Measurements from ENCODE around the gene SBK2. TPM values are rescaled to one million over a fixed set of nuclear protein-coding genes. Genes with fewer than 3 reads are reported as not detected.

Gene SBK2
- total RNA-seq, 2 donors from 2014 or later = 111 to 172 TPM

GRCh38 chr19:55546011-55546410, 9.1 kb upstream of the SBK2 start:
- no peaks in the 10 kb centered on the region for H3K27me3 ChIP-seq
- no peaks in the 10 kb centered on the region for H3K36me3 ChIP-seq
- H3K9me3 ChIP-seq = no peaks in the 10 kb centered on the region
- TF ChIP-seq CTCF (IDR thresholded peaks at IDR 0.05) = no peak
- no peak for DNase-seq (ENCODE audit: low spot score)
- H3K4me1 ChIP-seq = peaks cover 0 to 46% of the 10 kb centered on the region in 2 donors
- H3K27ac ChIP-seq = peak overlapping the region; percentile 84 to 99
- peak overlapping the region; percentile 45 to 51 for H3K4me3 ChIP-seq

GRCh38 chr19:55545443-55545842, 8.5 kb upstream of the SBK2 start, which contains the start of gene SBK3:
Gene SBK3, minus strand, starts transcription at chr19:55545543. Its CDS starts 0 bp downstream, at chr19:55545543.
- peak within 1 kb of the TSS; percentile 45 to 51 for H3K4me3 ChIP-seq
- peaks cover 0 to 46% of the 10 kb centered on the region in 2 donors for H3K4me1 ChIP-seq
- peak within 1 kb of the TSS; percentile 84 to 99 for H3K27ac ChIP-seq
- no peaks in the 10 kb centered on the region for H3K27me3 ChIP-seq
- DNase-seq (ENCODE audit: low spot score) = no peak
- no peaks in the 10 kb centered on the region for H3K36me3 ChIP-seq
- no peaks in the 10 kb centered on the region for H3K9me3 ChIP-seq
- no peak for TF ChIP-seq CTCF (IDR thresholded peaks at IDR 0.05)

- H3K27me3 ChIP-seq = no peaks in the 10 kb centered on the region
- TF ChIP-seq CTCF (IDR thresholded peaks at IDR 0.05) = no peak
- H3K27ac ChIP-seq = peak overlapping the region; percentile 84 to 99
- no peaks in the 10 kb centered on the region for H3K9me3 ChIP-seq
- H3K4me1 ChIP-seq = peaks cover 0 to 41% of the 10 kb centered on the region in 2 donors
- H3K4me3 ChIP-seq = peak overlapping the region; percentile 45 to 51
- no peaks in the 10 kb centered on the region for H3K36me3 ChIP-seq
- no peak for DNase-seq (ENCODE audit: low spot score)
Observed at GRCh38 chr19:55544776-55545439, 8.0 kb upstream of the SBK2 start.

- DNase-seq (ENCODE audit: low spot score) = no peak
- Histone ChIP-seq H3K36me3 (no peaks in the 10 kb centered on the region), H3K27ac (peak overlapping the region; percentile 84 to 99), H3K27me3 (no peaks in the 10 kb centered on the region), H3K4me1 (peaks cover 0 to 32% of the 10 kb centered on the region in 2 donors), H3K9me3 (no peaks in the 10 kb centered on the region), H3K4me3 (peak overlapping the region; percentile 45 to 51)
- TF ChIP-seq CTCF (IDR thresholded peaks at IDR 0.05) = no peak
Observed at GRCh38 chr19:55544014-55544413, 7.1 kb upstream of the SBK2 start.

- H3K4me3 ChIP-seq = peak overlapping the region in 1 of 2 donors; percentile 45
- H3K4me1 ChIP-seq = peaks cover 0 to 29% of the 10 kb centered on the region in 2 donors
- H3K27me3 ChIP-seq = no peaks in the 10 kb centered on the region
- H3K9me3 ChIP-seq = no peaks in the 10 kb centered on the region
- H3K27ac ChIP-seq = peak overlapping the region; percentile 84 to 99
- no peak for DNase-seq (ENCODE audit: low spot score)
- TF ChIP-seq CTCF (IDR thresholded peaks at IDR 0.05) = no peak
- no peaks in the 10 kb centered on the region for H3K36me3 ChIP-seq
Observed at GRCh38 chr19:55543567-55543966, 6.6 kb upstream of the SBK2 start.

All from right atrium auricular region (tissue), 2 donors.